Gastrocnemius medialis (tissue), 4 donors: ENCODE measurements around the gene CDH23.

Source experiments
- POLR2A ChIP-seq, 2 donors: fragments of 450-650 bp; IDR thresholded peaks; one replicate each; pipeline ENCODE4 v1.6.1; 2017; ENCODE audit warnings: antibody characterized with exemption in 2 of 2, mild to moderate bottlenecking in 2 of 2, moderate library complexity in 2 of 2
- TF ChIP-seq, protein P1 (sequence below), 5 experiments: fragments of 450-650 bp in 3 of 5; fragments of 200-600 bp in 2 of 5; sonication (generic) in 2 of 5; IDR thresholded peaks in 4 of 5; conservative IDR thresholded peaks in 1 of 5; 1 replicate in 4 of 5; 2 replicates in 1 of 5; pipeline ENCODE4 v1.5.1; 2016 to 2019; ENCODE audit warnings: antibody characterized with exemption in 5 of 5, mild to moderate bottlenecking in 3 of 5, moderate library complexity in 3 of 5

DNA sequence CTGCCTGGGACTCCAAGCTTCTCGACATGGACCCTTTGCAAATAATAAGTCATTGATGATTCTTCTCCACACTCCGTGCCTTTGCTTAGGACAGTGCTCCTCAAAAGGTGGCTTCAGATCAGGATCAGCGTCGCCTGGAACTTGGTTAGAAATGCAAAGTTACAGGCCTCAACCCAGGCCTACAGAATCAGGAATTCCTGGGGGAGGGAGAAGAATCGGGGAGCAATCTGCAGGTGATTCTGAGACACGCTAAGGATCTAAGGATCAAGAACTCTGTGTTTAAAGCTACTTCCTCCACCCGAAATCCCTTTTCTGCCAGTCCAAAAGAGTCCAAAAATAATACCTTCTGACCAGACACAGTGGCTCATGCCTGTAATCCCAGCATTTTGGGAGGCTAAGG is 244.7 kb downstream of the CDH23 start:
- TF ChIP-seq, protein P1, sequence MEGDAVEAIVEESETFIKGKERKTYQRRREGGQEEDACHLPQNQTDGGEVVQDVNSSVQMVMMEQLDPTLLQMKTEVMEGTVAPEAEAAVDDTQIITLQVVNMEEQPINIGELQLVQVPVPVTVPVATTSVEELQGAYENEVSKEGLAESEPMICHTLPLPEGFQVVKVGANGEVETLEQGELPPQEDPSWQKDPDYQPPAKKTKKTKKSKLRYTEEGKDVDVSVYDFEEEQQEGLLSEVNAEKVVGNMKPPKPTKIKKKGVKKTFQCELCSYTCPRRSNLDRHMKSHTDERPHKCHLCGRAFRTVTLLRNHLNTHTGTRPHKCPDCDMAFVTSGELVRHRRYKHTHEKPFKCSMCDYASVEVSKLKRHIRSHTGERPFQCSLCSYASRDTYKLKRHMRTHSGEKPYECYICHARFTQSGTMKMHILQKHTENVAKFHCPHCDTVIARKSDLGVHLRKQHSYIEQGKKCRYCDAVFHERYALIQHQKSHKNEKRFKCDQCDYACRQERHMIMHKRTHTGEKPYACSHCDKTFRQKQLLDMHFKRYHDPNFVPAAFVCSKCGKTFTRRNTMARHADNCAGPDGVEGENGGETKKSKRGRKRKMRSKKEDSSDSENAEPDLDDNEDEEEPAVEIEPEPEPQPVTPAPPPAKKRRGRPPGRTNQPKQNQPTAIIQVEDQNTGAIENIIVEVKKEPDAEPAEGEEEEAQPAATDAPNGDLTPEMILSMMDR (IDR thresholded peaks at IDR 0.05 in 4 of 5, conservative IDR thresholded peaks at IDR 0.05 in 1 of 5): no peak
- no peak for TF ChIP-seq POLR2A (IDR thresholded peaks at IDR 0.05)
